ENCODE data around the gene CDC40.

DNA sequence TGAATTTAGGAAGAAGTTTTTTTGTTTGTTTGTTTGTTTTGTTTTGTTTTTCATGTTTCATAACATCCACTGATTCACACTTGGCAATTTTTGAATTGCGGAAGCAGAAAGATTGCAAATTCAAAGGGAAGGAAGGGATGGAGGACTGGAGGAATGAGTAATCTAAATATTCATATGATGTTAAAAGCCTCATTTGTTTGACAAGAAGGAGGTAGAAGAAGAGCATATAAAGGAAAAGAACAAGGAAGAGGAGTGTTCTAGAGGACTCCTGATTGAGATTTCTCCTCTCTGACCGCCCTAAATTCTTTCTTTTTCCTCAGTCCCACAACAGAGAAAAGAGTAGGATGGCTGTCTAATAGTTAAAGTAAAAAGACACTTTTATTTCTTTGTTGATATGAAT, 89.4 kb downstream of the CDC40 start:
- TF ChIP-seq, protein P1, sequence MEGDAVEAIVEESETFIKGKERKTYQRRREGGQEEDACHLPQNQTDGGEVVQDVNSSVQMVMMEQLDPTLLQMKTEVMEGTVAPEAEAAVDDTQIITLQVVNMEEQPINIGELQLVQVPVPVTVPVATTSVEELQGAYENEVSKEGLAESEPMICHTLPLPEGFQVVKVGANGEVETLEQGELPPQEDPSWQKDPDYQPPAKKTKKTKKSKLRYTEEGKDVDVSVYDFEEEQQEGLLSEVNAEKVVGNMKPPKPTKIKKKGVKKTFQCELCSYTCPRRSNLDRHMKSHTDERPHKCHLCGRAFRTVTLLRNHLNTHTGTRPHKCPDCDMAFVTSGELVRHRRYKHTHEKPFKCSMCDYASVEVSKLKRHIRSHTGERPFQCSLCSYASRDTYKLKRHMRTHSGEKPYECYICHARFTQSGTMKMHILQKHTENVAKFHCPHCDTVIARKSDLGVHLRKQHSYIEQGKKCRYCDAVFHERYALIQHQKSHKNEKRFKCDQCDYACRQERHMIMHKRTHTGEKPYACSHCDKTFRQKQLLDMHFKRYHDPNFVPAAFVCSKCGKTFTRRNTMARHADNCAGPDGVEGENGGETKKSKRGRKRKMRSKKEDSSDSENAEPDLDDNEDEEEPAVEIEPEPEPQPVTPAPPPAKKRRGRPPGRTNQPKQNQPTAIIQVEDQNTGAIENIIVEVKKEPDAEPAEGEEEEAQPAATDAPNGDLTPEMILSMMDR (IDR thresholded peaks at IDR 0.05), result no peak
- no peak for TF ChIP-seq POLR2A (IDR thresholded peaks at IDR 0.05)
